Measurements from ENCODE around the gene S100Z.
"Not testable (repeated sequence)": the region's sequence is repeated elsewhere in the genome, so short reads cannot be mapped to it uniquely, and the experiment has no call there.

Gene S100Z

GRCh38 chr5:76831110-76831452 is 18.7 kb upstream of the S100Z start:
- DNase-seq, result no peak

- DNase-seq, result no peak
Observed at GRCh38 chr5:76836181-76836580, 13.6 kb upstream of the S100Z start.

- DNase-seq, result no peak
Observed at GRCh38 chr5:76836585-76836984, 13.2 kb upstream of the S100Z start.

- no peak for DNase-seq
Observed at GRCh38 chr5:76838481-76839261, 11.1 kb upstream of the S100Z start.

- no peak for DNase-seq
Observed at GRCh38 chr5:76841361-76841760, 8.5 kb upstream of the S100Z start.

GRCh38 chr5:76845890-76846289 is 3.9 kb upstream of the S100Z start:
- DNase-seq, result no peak

GRCh38 chr5:76850543-76851145 is 830 bp downstream of the S100Z start:
- DNase-seq, result no peak

- no peak for DNase-seq
Observed at GRCh38 chr5:76851728-76852369, 2.0 kb downstream of the S100Z start.

- DNase-seq, result no peak
Observed at GRCh38 chr5:76852772-76853171, 3.0 kb downstream of the S100Z start.

GRCh38 chr5:76853741-76854140 is 3.9 kb downstream of the S100Z start:
- DNase-seq, result not testable (repeated sequence)

- DNase-seq, result peak; percentile 1 to 4
Observed at GRCh38 chr5:76854644-76855043, 4.8 kb downstream of the S100Z start.

GRCh38 chr5:76855501-76855900 is 5.7 kb downstream of the S100Z start:
- not testable (repeated sequence) for DNase-seq

- no peak for DNase-seq
Observed at GRCh38 chr5:76855961-76856360, 6.1 kb downstream of the S100Z start.

GRCh38 chr5:76856800-76857199 is 7.0 kb downstream of the S100Z start:
- not testable (repeated sequence) for DNase-seq

GRCh38 chr5:76859591-76860247 is 9.9 kb downstream of the S100Z start:
- no peak for DNase-seq

- DNase-seq, result no peak
Observed at GRCh38 chr5:76861612-76862011, 11.8 kb downstream of the S100Z start.

- no peak for DNase-seq
Observed at GRCh38 chr5:76863001-76863400, 13.2 kb downstream of the S100Z start.

- DNase-seq, result no peak
Observed at GRCh38 chr5:76866503-76866902, 16.7 kb downstream of the S100Z start.

- DNase-seq, result no peak
Observed at GRCh38 chr5:76867038-76867437, 17.2 kb downstream of the S100Z start.

GRCh38 chr5:76867827-76868693 is 18.2 kb downstream of the S100Z start:
- peak; percentile 0 to 62 for DNase-seq

- no peak for DNase-seq
Observed at GRCh38 chr5:76870046-76870445, 20.2 kb downstream of the S100Z start.

- DNase-seq, result no peak
Observed at GRCh38 chr5:76874088-76874581, 24.3 kb downstream of the S100Z start.

All from NCI-H526 (cell line).